ENCODE results near the gene JAK1.

GRCh38 chr1:64801851-64802523 lies 164.4 kb downstream of the JAK1 start:
- TF ChIP-seq POLR2A (IDR thresholded peaks at IDR 0.05; ENCODE audit: low read depth, low read length) = no peak
- TF ChIP-seq MYC (IDR thresholded peaks at IDR 0.05; ENCODE audit: low read depth, low read length) = no peak
- no peak for TF ChIP-seq EZH2 (IDR thresholded peaks at IDR 0.05; ENCODE audit: borderline replicate concordance, low read depth, low read length, severe bottlenecking)
- TF ChIP-seq, protein P1, sequence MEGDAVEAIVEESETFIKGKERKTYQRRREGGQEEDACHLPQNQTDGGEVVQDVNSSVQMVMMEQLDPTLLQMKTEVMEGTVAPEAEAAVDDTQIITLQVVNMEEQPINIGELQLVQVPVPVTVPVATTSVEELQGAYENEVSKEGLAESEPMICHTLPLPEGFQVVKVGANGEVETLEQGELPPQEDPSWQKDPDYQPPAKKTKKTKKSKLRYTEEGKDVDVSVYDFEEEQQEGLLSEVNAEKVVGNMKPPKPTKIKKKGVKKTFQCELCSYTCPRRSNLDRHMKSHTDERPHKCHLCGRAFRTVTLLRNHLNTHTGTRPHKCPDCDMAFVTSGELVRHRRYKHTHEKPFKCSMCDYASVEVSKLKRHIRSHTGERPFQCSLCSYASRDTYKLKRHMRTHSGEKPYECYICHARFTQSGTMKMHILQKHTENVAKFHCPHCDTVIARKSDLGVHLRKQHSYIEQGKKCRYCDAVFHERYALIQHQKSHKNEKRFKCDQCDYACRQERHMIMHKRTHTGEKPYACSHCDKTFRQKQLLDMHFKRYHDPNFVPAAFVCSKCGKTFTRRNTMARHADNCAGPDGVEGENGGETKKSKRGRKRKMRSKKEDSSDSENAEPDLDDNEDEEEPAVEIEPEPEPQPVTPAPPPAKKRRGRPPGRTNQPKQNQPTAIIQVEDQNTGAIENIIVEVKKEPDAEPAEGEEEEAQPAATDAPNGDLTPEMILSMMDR (IDR thresholded peaks at IDR 0.05; ENCODE audit: extremely low read depth in 1 of 2, insufficient read depth in 1 of 2, low read depth in 1 of 2, low read length in 2 of 2) = no peak
- no peak for TF ChIP-seq POLR2AphosphoS5 (IDR thresholded peaks at IDR 0.05; ENCODE audit: insufficient read depth, low read depth, low read length)
- no peak for TF ChIP-seq JUN (IDR thresholded peaks at IDR 0.05; ENCODE audit: borderline replicate concordance, insufficient read depth, insufficient read length, low read depth)

Data from endothelial cell of umbilical vein (primary cell).